ENCODE data around the gene RASGRF2.

The RASGRF2 gene

GRCh38 chr5:80986382-80986781 is 26.2 kb downstream of the RASGRF2 start:
- no peak for DNase-seq (ENCODE audit: insufficient read length)
- FAIRE-seq, result no peak
- TF ChIP-seq TAF1 (IDR thresholded peaks at IDR 0.05; ENCODE audit: borderline replicate concordance, low read depth, low read length) (no peak), POLR2A (IDR thresholded peaks at IDR 0.05; ENCODE audit: low read depth, low read length) (no peak), POLR2AphosphoS5 (IDR thresholded peaks at IDR 0.05; ENCODE audit: low read depth, low read length) (no peak)

- FAIRE-seq, result no peak
Observed at GRCh38 chr5:80987078-80987766, 27.1 kb downstream of the RASGRF2 start.

GRCh38 chr5:80988419-80988935 is 28.3 kb downstream of the RASGRF2 start:
- DNase-seq (ENCODE audit: insufficient read length) (no peak), FAIRE-seq (no peak)
- TF ChIP-seq TAF1 (IDR thresholded peaks at IDR 0.05; ENCODE audit: borderline replicate concordance, low read depth, low read length) (no peak), POLR2A (IDR thresholded peaks at IDR 0.05; ENCODE audit: low read depth, low read length) (no peak), POLR2AphosphoS5 (IDR thresholded peaks at IDR 0.05; ENCODE audit: low read depth, low read length) (no peak)

More at GRCh38 chr5:80987078-80987766, 27.1 kb downstream of the RASGRF2 start:
- DNase-seq (ENCODE audit: insufficient read length), result no peak
- TF ChIP-seq TAF1 (IDR thresholded peaks at IDR 0.05; ENCODE audit: borderline replicate concordance, low read depth, low read length) (no peak), POLR2A (IDR thresholded peaks at IDR 0.05; ENCODE audit: low read depth, low read length) (no peak), POLR2AphosphoS5 (IDR thresholded peaks at IDR 0.05; ENCODE audit: low read depth, low read length) (no peak)

GRCh38 chr5:80989883-80990282 is 29.7 kb downstream of the RASGRF2 start:
- FAIRE-seq, result no peak
- TF ChIP-seq POLR2AphosphoS5 (IDR thresholded peaks at IDR 0.05; ENCODE audit: low read depth, low read length) (no peak), POLR2A (IDR thresholded peaks at IDR 0.05; ENCODE audit: low read depth, low read length) (no peak), TAF1 (IDR thresholded peaks at IDR 0.05; ENCODE audit: borderline replicate concordance, low read depth, low read length) (no peak)
- DNase-seq (ENCODE audit: insufficient read length), result no peak

GRCh38 chr5:80990527-80990926 is 30.4 kb downstream of the RASGRF2 start:
- no peak for TF ChIP-seq POLR2AphosphoS5 (IDR thresholded peaks at IDR 0.05; ENCODE audit: low read depth, low read length)
- no peak for TF ChIP-seq TAF1 (IDR thresholded peaks at IDR 0.05; ENCODE audit: borderline replicate concordance, low read depth, low read length)
- TF ChIP-seq POLR2A (IDR thresholded peaks at IDR 0.05; ENCODE audit: low read depth, low read length), result no peak
- DNase-seq (ENCODE audit: insufficient read length) (no peak), FAIRE-seq (no peak)

GRCh38 chr5:80990971-80991370 is 30.8 kb downstream of the RASGRF2 start:
- DNase-seq (ENCODE audit: insufficient read length) (no peak), FAIRE-seq (no peak)
- TF ChIP-seq POLR2AphosphoS5 (IDR thresholded peaks at IDR 0.05; ENCODE audit: low read depth, low read length), result no peak
- no peak for TF ChIP-seq POLR2A (IDR thresholded peaks at IDR 0.05; ENCODE audit: low read depth, low read length)
- TF ChIP-seq TAF1 (IDR thresholded peaks at IDR 0.05; ENCODE audit: borderline replicate concordance, low read depth, low read length), result no peak

- TF ChIP-seq POLR2A (IDR thresholded peaks at IDR 0.05; ENCODE audit: low read depth, low read length), result no peak
- TF ChIP-seq TAF1 (IDR thresholded peaks at IDR 0.05; ENCODE audit: borderline replicate concordance, low read depth, low read length), result no peak
- no peak for TF ChIP-seq POLR2AphosphoS5 (IDR thresholded peaks at IDR 0.05; ENCODE audit: low read depth, low read length)
- DNase-seq (ENCODE audit: insufficient read length) (no peak), FAIRE-seq (no peak)
Observed at GRCh38 chr5:80995908-80996307, 35.7 kb downstream of the RASGRF2 start.

- no peak for FAIRE-seq
- DNase-seq (ENCODE audit: insufficient read length), result no peak
- TF ChIP-seq TAF1 (IDR thresholded peaks at IDR 0.05; ENCODE audit: borderline replicate concordance, low read depth, low read length), result no peak
- TF ChIP-seq POLR2AphosphoS5 (IDR thresholded peaks at IDR 0.05; ENCODE audit: low read depth, low read length), result no peak
- TF ChIP-seq POLR2A (IDR thresholded peaks at IDR 0.05; ENCODE audit: low read depth, low read length), result no peak
Observed at GRCh38 chr5:80998590-80998979, 38.4 kb downstream of the RASGRF2 start.

- no peak for FAIRE-seq
- TF ChIP-seq POLR2AphosphoS5 (IDR thresholded peaks at IDR 0.05; ENCODE audit: low read depth, low read length) (no peak), TAF1 (IDR thresholded peaks at IDR 0.05; ENCODE audit: borderline replicate concordance, low read depth, low read length) (no peak), POLR2A (IDR thresholded peaks at IDR 0.05; ENCODE audit: low read depth, low read length) (no peak)
- DNase-seq (ENCODE audit: insufficient read length), result no peak
Observed at GRCh38 chr5:81003811-81004386, 43.7 kb downstream of the RASGRF2 start.

- TF ChIP-seq POLR2AphosphoS5 (IDR thresholded peaks at IDR 0.05; ENCODE audit: low read depth, low read length) (no peak), TAF1 (IDR thresholded peaks at IDR 0.05; ENCODE audit: borderline replicate concordance, low read depth, low read length) (no peak), POLR2A (IDR thresholded peaks at IDR 0.05; ENCODE audit: low read depth, low read length) (no peak)
- FAIRE-seq (no peak), DNase-seq (ENCODE audit: insufficient read length) (no peak)
Observed at GRCh38 chr5:81005708-81006107, 45.5 kb downstream of the RASGRF2 start.

- no peak for DNase-seq (ENCODE audit: insufficient read length)
- no peak for TF ChIP-seq TAF1 (IDR thresholded peaks at IDR 0.05; ENCODE audit: borderline replicate concordance, low read depth, low read length)
- FAIRE-seq, result no peak
Observed at GRCh38 chr5:81006231-81006630, 46.1 kb downstream of the RASGRF2 start.
